CD4-positive, alpha-beta T cell treated with Interleukin-17A for 1 hour (primary cell): ENCODE results near the gene MED13L.

ENCODE experiments used
- DNase-seq: peaks from one replicate; pipeline ENCODE4 v3.0.0-alpha.2; 2020

MED13L gene

GRCh38 chr12:116274551-116275375 is 2.7 kb downstream of the MED13L start:
- DNase-seq = no peak

- DNase-seq = no peak
Measured at GRCh38 chr12:116273813-116274550, 3.5 kb downstream of the MED13L start.

- no peak for DNase-seq
Measured at GRCh38 chr12:116267948-116268347, 9.5 kb downstream of the MED13L start.

- no peak for DNase-seq
Measured at GRCh38 chr12:116266631-116267349, 10.7 kb downstream of the MED13L start.

GRCh38 chr12:116266168-116266601 is 11.3 kb downstream of the MED13L start:
- no peak for DNase-seq

GRCh38 chr12:116265351-116266147 is 11.9 kb downstream of the MED13L start:
- DNase-seq = no peak

GRCh38 chr12:116264525-116265070 is 12.9 kb downstream of the MED13L start:
- no peak for DNase-seq

- DNase-seq = no peak
Measured at GRCh38 chr12:116263844-116264243, 13.6 kb downstream of the MED13L start.

GRCh38 chr12:116263431-116263830 is 14.1 kb downstream of the MED13L start:
- DNase-seq = no peak

GRCh38 chr12:116262741-116263140 is 14.8 kb downstream of the MED13L start:
- no peak for DNase-seq

- no peak for DNase-seq
Measured at GRCh38 chr12:116261525-116262100, 15.9 kb downstream of the MED13L start.

GRCh38 chr12:116259800-116260577 is 17.5 kb downstream of the MED13L start:
- no peak for DNase-seq

- DNase-seq = no peak
Measured at GRCh38 chr12:116257826-116258225, 19.7 kb downstream of the MED13L start.

GRCh38 chr12:116257215-116257614 is 20.3 kb downstream of the MED13L start:
- no peak for DNase-seq

GRCh38 chr12:116249938-116250337 is 27.6 kb downstream of the MED13L start:
- no peak for DNase-seq

- no peak for DNase-seq
Measured at GRCh38 chr12:116248930-116249329, 28.6 kb downstream of the MED13L start.

- no peak for DNase-seq
Measured at GRCh38 chr12:116248433-116248832, 29.1 kb downstream of the MED13L start.

- no peak for DNase-seq
Measured at GRCh38 chr12:116247377-116247776, 30.1 kb downstream of the MED13L start.

GRCh38 chr12:116246490-116247179 is 30.9 kb downstream of the MED13L start:
- DNase-seq = no peak

- no peak for DNase-seq
Measured at GRCh38 chr12:116245189-116245588, 32.3 kb downstream of the MED13L start.
